ENCODE results near the gene MAP3K5. TPM values are rescaled to one million over a fixed set of nuclear protein-coding genes. Genes with fewer than 3 reads are reported as not detected.

Gene MAP3K5
- total RNA-seq, 4 donors from 2014 or later, result 16.2 to 52.7 (median 34.8) TPM

- Histone ChIP-seq H3K4me1 (peaks cover 3 to 38% (median 6%) of the 10 kb centered on the region in 4 donors), H3K27me3 (peaks cover 2% of the 10 kb centered on the region), H3K27ac (no peak overlapping the region), H3K4me3 (no peak overlapping the region), H3K36me3 (no peaks in the 10 kb centered on the region), H3K9me3 (no peaks in the 10 kb centered on the region)
- WGBS, 2 donors (ENCODE audit: low coverage in 1 of 2), result 12 to 25% methylated on average over 3 to 4 of the region's 4 CpGs
- no peak for TF ChIP-seq POLR2A (IDR thresholded peaks at IDR 0.05)
- TF ChIP-seq CTCF (IDR thresholded peaks at IDR 0.05), result peak; percentile 39 to 73 (median 52)
- in situ Hi-C loops (cut with MboI; ENCODE audit: low pct_ligation_motif_present in 1 of 4, low pct_unique_long_range_greater_than_20kb in 1 of 4, low sequenced_read_pairs in 3 of 4), result loop anchor here in 2 of 4 donors (10.0 to 25.0 kb wide), 2 partner anchors 160 to 163 kb away; no protein-coding TSS in a partner anchor
- no peak for DNase-seq
- intact Hi-C loops (cut with DNase I; ENCODE audit: low total_unique reads), result no loop called here
Observed at GRCh38 chr6:136547336-136547735, 244.9 kb downstream of the MAP3K5 start.

- in situ Hi-C loops (cut with MboI; ENCODE audit: low pct_ligation_motif_present in 1 of 4, low pct_unique_long_range_greater_than_20kb in 1 of 4, low sequenced_read_pairs in 3 of 4) (loop anchor here in 2 of 4 donors (10.0 to 25.0 kb wide), 2 partner anchors 159 to 162 kb away; no protein-coding TSS in a partner anchor), intact Hi-C loops (cut with DNase I; ENCODE audit: low total_unique reads) (no loop called here)
- H3K27me3 ChIP-seq, result peaks cover 2% of the 10 kb centered on the region
Observed at GRCh38 chr6:136546331-136546730, 245.9 kb downstream of the MAP3K5 start.

GRCh38 chr6:136544326-136544725 lies 248.0 kb downstream of the MAP3K5 start:
- in situ Hi-C loops (cut with MboI; ENCODE audit: low pct_ligation_motif_present in 1 of 4, low pct_unique_long_range_greater_than_20kb in 1 of 4, low sequenced_read_pairs in 3 of 4), result loop anchor here in 2 of 4 donors (10.0 to 25.0 kb wide), 2 partner anchors 157 to 160 kb away; no protein-coding TSS in a partner anchor
- TF ChIP-seq POLR2AphosphoS5 (IDR thresholded peaks at IDR 0.05) (no peak), CTCF (IDR thresholded peaks at IDR 0.05) (no peak), POLR2A (IDR thresholded peaks at IDR 0.05) (no peak), EP300 (IDR thresholded peaks at IDR 0.05; ENCODE audit: low read depth) (no peak)
- no peaks in the 10 kb centered on the region for H3K36me3 ChIP-seq
- no peak overlapping the region for H3K4me3 ChIP-seq
- H3K4me1 ChIP-seq, result peaks cover 0 to 23% (median 1%) of the 10 kb centered on the region in 4 donors
- WGBS, 2 donors (ENCODE audit: low coverage in 1 of 2), result 29 to 41% methylated on average over 1 of the region's 1 CpG
- no peaks in the 10 kb centered on the region for H3K9me3 ChIP-seq
- intact Hi-C loops (cut with DNase I; ENCODE audit: low total_unique reads), result no loop called here
- no peak for DNase-seq
- H3K27me3 ChIP-seq, result no peaks in the 10 kb centered on the region
- no peak overlapping the region for H3K27ac ChIP-seq

More at GRCh38 chr6:136546331-136546730, 245.9 kb downstream of the MAP3K5 start:
- Histone ChIP-seq H3K9me3 (no peaks in the 10 kb centered on the region), H3K27ac (no peak overlapping the region), H3K4me1 (peaks cover 0 to 33% (median 4%) of the 10 kb centered on the region in 4 donors), H3K4me3 (no peak overlapping the region), H3K36me3 (no peaks in the 10 kb centered on the region)
- WGBS, 2 donors (ENCODE audit: low coverage in 1 of 2), result 59% methylated on average over 1 of the region's 1 CpG; no CpG with 5 or more reads in 1 of the 2 donors
- TF ChIP-seq CTCF (IDR thresholded peaks at IDR 0.05) (no peak), POLR2A (IDR thresholded peaks at IDR 0.05) (no peak), POLR2AphosphoS5 (IDR thresholded peaks at IDR 0.05) (no peak), EP300 (IDR thresholded peaks at IDR 0.05; ENCODE audit: low read depth) (no peak)
- no peak for DNase-seq

- H3K27me3 ChIP-seq, result no peaks in the 10 kb centered on the region
- H3K4me3 ChIP-seq, result no peak overlapping the region
- H3K27ac ChIP-seq, result no peak overlapping the region
- intact Hi-C loops (cut with DNase I; ENCODE audit: low total_unique reads), result no loop called here
- peaks cover 0 to 9% (median 0%) of the 10 kb centered on the region in 4 donors for H3K4me1 ChIP-seq
- in situ Hi-C loops (cut with MboI; ENCODE audit: low pct_ligation_motif_present in 1 of 4, low pct_unique_long_range_greater_than_20kb in 1 of 4, low sequenced_read_pairs in 3 of 4), result loop anchor here in 2 of 4 donors (10.0 to 25.0 kb wide), 2 partner anchors 154 to 157 kb away; no protein-coding TSS in a partner anchor
- no peaks in the 10 kb centered on the region for H3K36me3 ChIP-seq
- TF ChIP-seq CTCF (IDR thresholded peaks at IDR 0.05) (no peak), POLR2A (IDR thresholded peaks at IDR 0.05) (no peak), EP300 (IDR thresholded peaks at IDR 0.05; ENCODE audit: low read depth) (no peak), POLR2AphosphoS5 (IDR thresholded peaks at IDR 0.05) (no peak)
- no peak for DNase-seq
- WGBS, 2 donors (ENCODE audit: low coverage in 1 of 2), result 66% methylated on average over 2 of the region's 2 CpGs; no CpG with 5 or more reads in 1 of the 2 donors
- H3K9me3 ChIP-seq, result no peaks in the 10 kb centered on the region
Observed at GRCh38 chr6:136541395-136541794, 250.9 kb downstream of the MAP3K5 start.
